ENCODE results near the gene EEF1B2. TPM values are rescaled to one million over a fixed set of nuclear protein-coding genes. Genes with fewer than 3 reads are reported as not detected.

The EEF1B2 gene
- total RNA-seq, 1 experiment from 2014 or later, result 611 TPM

GRCh38 chr2:206143451-206143850 is 16.2 kb upstream of the EEF1B2 start:
- ChIA-PET CTCF (no interaction called here), POLR2A (no interaction called here)
- ATAC-seq (no peak), DNase-seq (ENCODE audit: low spot score) (no peak)
- Mint-ChIP-seq H3K36me3 (peaks cover 68% of the 10 kb centered on the region), H3K27me3 (ENCODE audit: low read depth) (no peaks in the 10 kb centered on the region), H3K9me3 (no peaks in the 10 kb centered on the region), H3K4me1 (no peaks in the 10 kb centered on the region), H3K27ac (no peak overlapping the region), H3K4me3 (no peak overlapping the region)
- TF ChIP-seq AFF4 (CRISPR knock-in tag; IDR thresholded peaks at IDR 0.05; ENCODE audit: borderline replicate concordance) (no peak), SMAD4 (CRISPR knock-in tag; IDR thresholded peaks at IDR 0.05) (no peak), GABPB1 (CRISPR knock-in tag; IDR thresholded peaks at IDR 0.05) (no peak), ZSCAN18 (CRISPR knock-in tag; IDR thresholded peaks at IDR 0.05) (no peak), ZNF317 (CRISPR knock-in tag; IDR thresholded peaks at IDR 0.05; ENCODE audit: borderline replicate concordance, low read depth) (no peak), E2F4 (CRISPR knock-in tag; IDR thresholded peaks at IDR 0.05; ENCODE audit: borderline replicate concordance, low read depth) (no peak), HMGXB4 (CRISPR knock-in tag; IDR thresholded peaks at IDR 0.05) (no peak)

- Mint-ChIP-seq H3K27ac (no peak overlapping the region), H3K4me1 (no peaks in the 10 kb centered on the region), H3K36me3 (peaks cover 70% of the 10 kb centered on the region), H3K4me3 (no peak overlapping the region), H3K27me3 (ENCODE audit: low read depth) (no peaks in the 10 kb centered on the region), H3K9me3 (no peaks in the 10 kb centered on the region)
- CTCF ChIA-PET, result no interaction called here
- ATAC-seq (no peak), DNase-seq (ENCODE audit: low spot score) (no peak)
- POLR2A ChIA-PET, result no interaction called here
- TF ChIP-seq GTF2I (CRISPR knock-in tag; conservative IDR thresholded peaks at IDR 0.05), result no peak
- no peak for TF ChIP-seq RORB (CRISPR knock-in tag; IDR thresholded peaks at IDR 0.05)
- TF ChIP-seq IRF2 (CRISPR knock-in tag; IDR thresholded peaks at IDR 0.05; ENCODE audit: borderline replicate concordance, low read depth), result no peak
- TF ChIP-seq E2F4 (CRISPR knock-in tag; IDR thresholded peaks at IDR 0.05; ENCODE audit: borderline replicate concordance, low read depth), result no peak
- no peak for TF ChIP-seq JAZF1 (CRISPR knock-in tag; IDR thresholded peaks at IDR 0.05)
- no peak for TF ChIP-seq ZNF532 (CRISPR knock-in tag; IDR thresholded peaks at IDR 0.05; ENCODE audit: borderline replicate concordance)
- no peak for TF ChIP-seq AR (CRISPR knock-in tag; IDR thresholded peaks at IDR 0.05)
- TF ChIP-seq CREB1 (CRISPR knock-in tag; IDR thresholded peaks at IDR 0.05), result no peak
These were observed 15.3 kb upstream of the EEF1B2 start for GRCh38 chr2:206144383-206144782.

All from WTC11 (cell line).